Mammary epithelial cell (primary cell): ENCODE measurements around the gene CST7.

Experiments
- EZH2 ChIP-seq: IDR thresholded peaks from 2 replicates; pipeline ENCODE4 v1.6.1; 2012; ENCODE audit warnings: low read length, inconsistent platforms, borderline replicate concordance
- TF ChIP-seq, protein P1 (sequence below), 2 donors: IDR thresholded peaks in 1 of 2; conservative IDR thresholded peaks in 1 of 2; 2 replicates each; pipeline ENCODE4 v1.5.1; 2011 to 2012; ENCODE audit warnings: inconsistent platforms in 2 of 2, low read length in 2 of 2, mild to moderate bottlenecking in 2 of 2, control low read depth in 1 of 2, low read depth in 1 of 2; ENCODE audit not compliant: insufficient read depth in 1 of 2; ENCODE audit errors: extremely low read depth in 1 of 2

DNA sequence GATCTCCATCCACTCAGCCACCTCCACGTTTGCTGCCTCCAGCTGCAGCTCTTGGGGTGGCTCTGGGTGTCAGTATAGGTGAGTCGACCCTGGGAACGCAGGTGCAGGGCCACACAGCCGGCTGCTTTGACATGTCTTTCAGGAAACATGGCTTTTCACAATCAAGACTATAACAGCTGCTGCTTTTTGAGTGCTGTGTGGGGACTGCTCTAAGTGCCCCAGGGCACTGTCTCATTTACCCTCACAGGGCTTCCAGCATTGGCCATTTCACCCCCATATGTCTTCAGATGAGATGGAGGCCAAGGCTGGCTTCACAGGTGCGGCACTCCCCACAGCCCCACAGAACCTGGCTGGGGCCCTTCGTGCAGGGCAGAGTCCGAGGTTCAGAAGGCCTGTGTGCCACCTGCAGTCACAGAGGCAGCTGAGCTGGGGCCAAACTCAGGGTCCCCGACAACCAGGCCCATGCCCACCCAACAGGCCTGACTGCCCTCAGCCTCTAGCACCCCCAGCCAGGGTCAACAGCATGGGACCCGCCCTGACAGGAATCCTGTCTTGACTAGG, 14.9 kb upstream of the CST7 start:
- TF ChIP-seq, protein P1, sequence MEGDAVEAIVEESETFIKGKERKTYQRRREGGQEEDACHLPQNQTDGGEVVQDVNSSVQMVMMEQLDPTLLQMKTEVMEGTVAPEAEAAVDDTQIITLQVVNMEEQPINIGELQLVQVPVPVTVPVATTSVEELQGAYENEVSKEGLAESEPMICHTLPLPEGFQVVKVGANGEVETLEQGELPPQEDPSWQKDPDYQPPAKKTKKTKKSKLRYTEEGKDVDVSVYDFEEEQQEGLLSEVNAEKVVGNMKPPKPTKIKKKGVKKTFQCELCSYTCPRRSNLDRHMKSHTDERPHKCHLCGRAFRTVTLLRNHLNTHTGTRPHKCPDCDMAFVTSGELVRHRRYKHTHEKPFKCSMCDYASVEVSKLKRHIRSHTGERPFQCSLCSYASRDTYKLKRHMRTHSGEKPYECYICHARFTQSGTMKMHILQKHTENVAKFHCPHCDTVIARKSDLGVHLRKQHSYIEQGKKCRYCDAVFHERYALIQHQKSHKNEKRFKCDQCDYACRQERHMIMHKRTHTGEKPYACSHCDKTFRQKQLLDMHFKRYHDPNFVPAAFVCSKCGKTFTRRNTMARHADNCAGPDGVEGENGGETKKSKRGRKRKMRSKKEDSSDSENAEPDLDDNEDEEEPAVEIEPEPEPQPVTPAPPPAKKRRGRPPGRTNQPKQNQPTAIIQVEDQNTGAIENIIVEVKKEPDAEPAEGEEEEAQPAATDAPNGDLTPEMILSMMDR (conservative IDR thresholded peaks at IDR 0.05 in 1 of 2, IDR thresholded peaks at IDR 0.05 in 1 of 2; ENCODE audit: extremely low read depth in 1 of 2, insufficient read depth in 1 of 2, low read depth in 1 of 2, low read length in 2 of 2): no peak
- no peak for TF ChIP-seq EZH2
